K562 (cell line): ENCODE data around the gene ARHGDIA. TPM values are rescaled to one million over a fixed set of nuclear protein-coding genes. Genes with fewer than 3 reads are reported as not detected.

ENCODE experiments used
- GATAD2B ChIP-seq: fragments of 450-650 bp; IDR thresholded peaks from 2 replicates; pipeline ENCODE4 v1.6.1; 2017; ENCODE audit warnings: mild to moderate bottlenecking, borderline replicate concordance
- HDAC1 ChIP-seq, 2 experiments: fragments of 450-650 bp; IDR thresholded peaks; 2 replicates each; pipeline ENCODE4 v1.6.1; 2016 to 2017; ENCODE audit warnings: inconsistent platforms in 1 of 2, mild to moderate bottlenecking in 1 of 2, moderate library complexity in 1 of 2
- HNRNPLL ChIP-seq: fragments of 200-400 bp; formaldehyde crosslinking; IDR thresholded peaks from 2 replicates; pipeline ENCODE4 v1.6.1; 2017; ENCODE audit warnings: low read length, low read depth, mild to moderate bottlenecking; ENCODE audit not compliant: poor library complexity, severe bottlenecking
- KLF13 ChIP-seq: fragments of 450-650 bp; IDR thresholded peaks from 2 replicates; pipeline ENCODE4 v1.6.1; 2016; ENCODE audit warnings: missing genetic modification characterization, low read depth, mild to moderate bottlenecking, missing compliant biosample characterization, moderate library complexity, borderline replicate concordance
- KLF6 ChIP-seq: fragments of 250-450 bp; sonication (Bioruptor Pico); IDR thresholded peaks from 2 replicates; pipeline ENCODE4 v1.4.0; 2020; ENCODE audit warnings: mild to moderate bottlenecking, moderate library complexity, borderline replicate concordance
- MEIS2 ChIP-seq: fragments of 450-650 bp; IDR thresholded peaks from 2 replicates; pipeline ENCODE4 v1.6.1; 2014; ENCODE audit warnings: mild to moderate bottlenecking; ENCODE audit not compliant: partially characterized antibody
- MIER1 ChIP-seq: fragments of 450-650 bp; IDR thresholded peaks from 2 replicates; pipeline ENCODE4 v1.6.1; 2016; ENCODE audit warnings: antibody characterized with exemption, mild to moderate bottlenecking, low read depth
- NR4A1 ChIP-seq, 2 experiments: fragments of 250-450 bp in 1 of 2; fragments of 450-650 bp in 1 of 2; sonication (Bioruptor Pico) in 1 of 2; IDR thresholded peaks; 2 replicates each; pipeline versions ENCODE4 v1.4.0 to v1.6.1; 2016 to 2020; ENCODE audit warnings: mild to moderate bottlenecking in 2 of 2, missing compliant biosample characterization in 1 of 2, missing genetic modification characterization in 1 of 2, moderate library complexity in 1 of 2
- RNF2 ChIP-seq: sonication (generic); IDR thresholded peaks from 2 replicates; pipeline ENCODE4 v1.6.1; 2016
- SRF ChIP-seq, 2 experiments: fragments of 250-450, 450-650 bp in 1 of 2; sonication (Bioruptor Pico) in 1 of 2; sonication (generic) in 1 of 2; formaldehyde crosslinking; IDR thresholded peaks; 2 replicates each; pipeline versions ENCODE4 v1.5.0 to v1.5.1; 2020 to 2022; ENCODE audit warnings: mild to moderate bottlenecking in 1 of 2, missing genetic modification reagents in 1 of 2
- ZBTB7A ChIP-seq: IDR thresholded peaks from 2 replicates; pipeline ENCODE4 v1.6.1; 2011; ENCODE audit warnings: low read depth, mild to moderate bottlenecking, low read length, moderate library complexity, borderline replicate concordance; ENCODE audit not compliant: control insufficient read depth
- ZNF12 ChIP-seq: sonication (generic); formaldehyde crosslinking; IDR thresholded peaks from 2 replicates; pipeline ENCODE4 v1.4.0; 2020; ENCODE audit warnings: mild to moderate bottlenecking, missing genetic modification reagents
- ZNF316 ChIP-seq: fragments of 450-650 bp; IDR thresholded peaks from 2 replicates; pipeline ENCODE4 v1.6.1; 2016
- ZNF764 ChIP-seq: fragments of 250-450 bp; sonication (Bioruptor Pico); IDR thresholded peaks from 2 replicates; pipeline ENCODE4 v1.4.0; 2020; ENCODE audit warnings: low read depth, mild to moderate bottlenecking, moderate library complexity
- polyA plus RNA-seq, 8 experiments: library from polyadenylated mRNA; depleted of rRNA in 4 of 8; stranded (reverse) in 5 of 8; unstranded in 3 of 8; fragments of >200 nt; fragmentation: Nextera tagmentation in 2 of 8; fragmentation: Illumina TruSeq in 1 of 8; extraction: Ambion mirVana in 2 of 8; extraction: Trizol in 1 of 8; gene quantifications; 2 replicates each; pipeline versions ENCODE4 v1.2.1 to v1.2.3, GENCODE V29; 2011 to 2014; ENCODE audit warnings: inconsistent platforms in 1 of 8, missing spikeins in 1 of 8
- total RNA-seq, 7 experiments: library from RNA; depleted of rRNA in 6 of 7; stranded (reverse); fragments of >200 nt in 6 of 7; fragmentation: Illumina TruSeq in 2 of 7; extraction: Trizol in 2 of 7; gene quantifications; 2 replicates each; pipeline versions ENCODE4 v1.2.1 to v1.2.3, GENCODE V29; 2011 to 2021; ENCODE audit warnings: low replicate concordance in 1 of 7
- TF ChIP-seq, protein P1 (sequence below): fragments of 450-650 bp; formaldehyde crosslinking; conservative IDR thresholded peaks from 2 replicates; pipeline ENCODE4 v1.4.0; 2022; ENCODE audit warnings: mild to moderate bottlenecking, missing genetic modification characterization
- TF ChIP-seq, protein P2 (sequence below): fragments of 450-650 bp; IDR thresholded peaks from 2 replicates; pipeline ENCODE4 v1.6.1; 2016; ENCODE audit warnings: mild to moderate bottlenecking
- TF ChIP-seq, protein P3 (sequence below): sonication (generic); formaldehyde crosslinking; IDR thresholded peaks from 2 replicates; pipeline ENCODE4 v1.8.0; 2023; ENCODE audit warnings: mild to moderate bottlenecking, missing genetic modification reagents

ARHGDIA gene
- total and polyA plus RNA-seq, 9 of the 15 experiments (the other 6 are each of a cell fraction or from before 2014, with no cell fraction given): 9.6 to 340 (median 97.6) TPM

DNA sequence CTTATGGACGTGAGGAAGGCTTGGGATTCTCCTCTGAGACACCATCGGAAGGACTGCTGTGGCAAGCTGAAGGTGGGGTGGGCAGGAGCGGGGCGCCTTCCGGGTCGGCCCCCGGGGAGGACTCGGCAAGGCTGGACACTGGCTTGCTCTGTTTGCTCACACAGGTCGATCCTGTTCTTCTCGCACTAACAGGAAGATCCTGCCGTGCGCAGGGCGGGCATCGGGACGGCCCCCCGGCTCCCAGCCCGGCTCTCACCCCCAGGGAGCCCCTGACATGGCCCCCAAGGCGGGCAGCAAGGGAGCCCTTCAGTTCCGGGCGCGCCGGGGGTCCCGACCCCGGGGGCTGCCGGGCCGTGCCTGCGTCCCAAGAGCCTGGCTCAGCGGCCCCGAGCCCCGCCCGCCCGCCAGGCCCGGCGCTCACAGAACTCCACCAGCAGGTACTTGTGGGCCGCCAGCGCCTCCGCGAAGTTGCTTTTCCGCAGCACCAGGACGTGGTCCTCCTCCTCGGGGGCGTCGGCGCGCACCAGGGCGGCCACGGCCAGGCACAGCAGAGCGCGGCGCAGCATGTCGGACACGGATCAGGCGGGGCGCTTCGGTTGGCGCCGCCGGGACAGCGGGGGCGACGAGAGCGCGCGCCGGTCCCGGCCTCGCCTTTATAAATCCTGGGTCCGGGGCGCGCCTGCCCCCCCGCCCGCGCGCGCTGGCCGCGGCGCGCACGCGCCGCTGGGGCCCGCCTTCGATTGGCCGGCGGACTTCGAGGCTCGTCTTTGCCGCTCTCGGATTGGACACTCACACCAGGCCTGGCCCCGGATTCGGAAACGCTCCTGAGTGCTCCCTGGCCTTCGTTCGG is 11.0 kb downstream of the ARHGDIA start, which contains the start of gene P4HB (continued):
- TF ChIP-seq RNF2 (0 out of 2 replicates have a peak, but pooled peaks have one; percentile 7), GATAD2B (no peak), MIER1 (no peak), ZNF764 (CRISPR knock-in tag) (no peak), NR4A1 (CRISPR knock-in tag; IDR thresholded peaks at IDR 0.05) (no peak), NR4A1 (tag; IDR thresholded peaks at IDR 0.05) (no peak), ZNF316 (no peak), KLF13 (tag) (0 out of 2 replicates have a peak, but pooled peaks have one; percentile 31), ZNF12 (CRISPR knock-in tag) (peak; percentile 68; the same call in 1 of the 2 replicates), KLF6 (no peak), HNRNPLL (peak; percentile 6), MEIS2 (no peak), SRF (CRISPR knock-in tag; IDR thresholded peaks at IDR 0.05) (no peak), ZBTB7A (peak; percentile 74), HDAC1 (IDR thresholded peaks at IDR 0.05) (peak in 1 of 2 experiments; percentile 18; a peak in 1 of 4 replicates)
- TF ChIP-seq, protein P1, sequence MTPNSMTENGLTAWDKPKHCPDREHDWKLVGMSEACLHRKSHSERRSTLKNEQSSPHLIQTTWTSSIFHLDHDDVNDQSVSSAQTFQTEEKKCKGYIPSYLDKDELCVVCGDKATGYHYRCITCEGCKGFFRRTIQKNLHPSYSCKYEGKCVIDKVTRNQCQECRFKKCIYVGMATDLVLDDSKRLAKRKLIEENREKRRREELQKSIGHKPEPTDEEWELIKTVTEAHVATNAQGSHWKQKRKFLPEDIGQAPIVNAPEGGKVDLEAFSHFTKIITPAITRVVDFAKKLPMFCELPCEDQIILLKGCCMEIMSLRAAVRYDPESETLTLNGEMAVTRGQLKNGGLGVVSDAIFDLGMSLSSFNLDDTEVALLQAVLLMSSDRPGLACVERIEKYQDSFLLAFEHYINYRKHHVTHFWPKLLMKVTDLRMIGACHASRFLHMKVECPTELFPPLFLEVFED (CRISPR knock-in tag): no peak
- TF ChIP-seq, protein P2, sequence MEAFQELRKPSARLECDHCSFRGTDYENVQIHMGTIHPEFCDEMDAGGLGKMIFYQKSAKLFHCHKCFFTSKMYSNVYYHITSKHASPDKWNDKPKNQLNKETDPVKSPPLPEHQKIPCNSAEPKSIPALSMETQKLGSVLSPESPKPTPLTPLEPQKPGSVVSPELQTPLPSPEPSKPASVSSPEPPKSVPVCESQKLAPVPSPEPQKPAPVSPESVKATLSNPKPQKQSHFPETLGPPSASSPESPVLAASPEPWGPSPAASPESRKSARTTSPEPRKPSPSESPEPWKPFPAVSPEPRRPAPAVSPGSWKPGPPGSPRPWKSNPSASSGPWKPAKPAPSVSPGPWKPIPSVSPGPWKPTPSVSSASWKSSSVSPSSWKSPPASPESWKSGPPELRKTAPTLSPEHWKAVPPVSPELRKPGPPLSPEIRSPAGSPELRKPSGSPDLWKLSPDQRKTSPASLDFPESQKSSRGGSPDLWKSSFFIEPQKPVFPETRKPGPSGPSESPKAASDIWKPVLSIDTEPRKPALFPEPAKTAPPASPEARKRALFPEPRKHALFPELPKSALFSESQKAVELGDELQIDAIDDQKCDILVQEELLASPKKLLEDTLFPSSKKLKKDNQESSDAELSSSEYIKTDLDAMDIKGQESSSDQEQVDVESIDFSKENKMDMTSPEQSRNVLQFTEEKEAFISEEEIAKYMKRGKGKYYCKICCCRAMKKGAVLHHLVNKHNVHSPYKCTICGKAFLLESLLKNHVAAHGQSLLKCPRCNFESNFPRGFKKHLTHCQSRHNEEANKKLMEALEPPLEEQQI: no peak
- TF ChIP-seq, protein P3, sequence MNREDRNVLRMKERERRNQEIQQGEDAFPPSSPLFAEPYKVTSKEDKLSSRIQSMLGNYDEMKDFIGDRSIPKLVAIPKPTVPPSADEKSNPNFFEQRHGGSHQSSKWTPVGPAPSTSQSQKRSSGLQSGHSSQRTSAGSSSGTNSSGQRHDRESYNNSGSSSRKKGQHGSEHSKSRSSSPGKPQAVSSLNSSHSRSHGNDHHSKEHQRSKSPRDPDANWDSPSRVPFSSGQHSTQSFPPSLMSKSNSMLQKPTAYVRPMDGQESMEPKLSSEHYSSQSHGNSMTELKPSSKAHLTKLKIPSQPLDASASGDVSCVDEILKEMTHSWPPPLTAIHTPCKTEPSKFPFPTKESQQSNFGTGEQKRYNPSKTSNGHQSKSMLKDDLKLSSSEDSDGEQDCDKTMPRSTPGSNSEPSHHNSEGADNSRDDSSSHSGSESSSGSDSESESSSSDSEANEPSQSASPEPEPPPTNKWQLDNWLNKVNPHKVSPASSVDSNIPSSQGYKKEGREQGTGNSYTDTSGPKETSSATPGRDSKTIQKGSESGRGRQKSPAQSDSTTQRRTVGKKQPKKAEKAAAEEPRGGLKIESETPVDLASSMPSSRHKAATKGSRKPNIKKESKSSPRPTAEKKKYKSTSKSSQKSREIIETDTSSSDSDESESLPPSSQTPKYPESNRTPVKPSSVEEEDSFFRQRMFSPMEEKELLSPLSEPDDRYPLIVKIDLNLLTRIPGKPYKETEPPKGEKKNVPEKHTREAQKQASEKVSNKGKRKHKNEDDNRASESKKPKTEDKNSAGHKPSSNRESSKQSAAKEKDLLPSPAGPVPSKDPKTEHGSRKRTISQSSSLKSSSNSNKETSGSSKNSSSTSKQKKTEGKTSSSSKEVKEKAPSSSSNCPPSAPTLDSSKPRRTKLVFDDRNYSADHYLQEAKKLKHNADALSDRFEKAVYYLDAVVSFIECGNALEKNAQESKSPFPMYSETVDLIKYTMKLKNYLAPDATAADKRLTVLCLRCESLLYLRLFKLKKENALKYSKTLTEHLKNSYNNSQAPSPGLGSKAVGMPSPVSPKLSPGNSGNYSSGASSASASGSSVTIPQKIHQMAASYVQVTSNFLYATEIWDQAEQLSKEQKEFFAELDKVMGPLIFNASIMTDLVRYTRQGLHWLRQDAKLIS (CRISPR knock-in tag): 0 out of 2 replicates have a peak, but pooled peaks have one; percentile 19
